ENCODE measurements around the gene OGN.
A peak's percentile ranks its signal among the peaks of the same experiment; 100 is the strongest.

The OGN gene, protein sequence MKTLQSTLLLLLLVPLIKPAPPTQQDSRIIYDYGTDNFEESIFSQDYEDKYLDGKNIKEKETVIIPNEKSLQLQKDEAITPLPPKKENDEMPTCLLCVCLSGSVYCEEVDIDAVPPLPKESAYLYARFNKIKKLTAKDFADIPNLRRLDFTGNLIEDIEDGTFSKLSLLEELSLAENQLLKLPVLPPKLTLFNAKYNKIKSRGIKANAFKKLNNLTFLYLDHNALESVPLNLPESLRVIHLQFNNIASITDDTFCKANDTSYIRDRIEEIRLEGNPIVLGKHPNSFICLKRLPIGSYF

DNA sequence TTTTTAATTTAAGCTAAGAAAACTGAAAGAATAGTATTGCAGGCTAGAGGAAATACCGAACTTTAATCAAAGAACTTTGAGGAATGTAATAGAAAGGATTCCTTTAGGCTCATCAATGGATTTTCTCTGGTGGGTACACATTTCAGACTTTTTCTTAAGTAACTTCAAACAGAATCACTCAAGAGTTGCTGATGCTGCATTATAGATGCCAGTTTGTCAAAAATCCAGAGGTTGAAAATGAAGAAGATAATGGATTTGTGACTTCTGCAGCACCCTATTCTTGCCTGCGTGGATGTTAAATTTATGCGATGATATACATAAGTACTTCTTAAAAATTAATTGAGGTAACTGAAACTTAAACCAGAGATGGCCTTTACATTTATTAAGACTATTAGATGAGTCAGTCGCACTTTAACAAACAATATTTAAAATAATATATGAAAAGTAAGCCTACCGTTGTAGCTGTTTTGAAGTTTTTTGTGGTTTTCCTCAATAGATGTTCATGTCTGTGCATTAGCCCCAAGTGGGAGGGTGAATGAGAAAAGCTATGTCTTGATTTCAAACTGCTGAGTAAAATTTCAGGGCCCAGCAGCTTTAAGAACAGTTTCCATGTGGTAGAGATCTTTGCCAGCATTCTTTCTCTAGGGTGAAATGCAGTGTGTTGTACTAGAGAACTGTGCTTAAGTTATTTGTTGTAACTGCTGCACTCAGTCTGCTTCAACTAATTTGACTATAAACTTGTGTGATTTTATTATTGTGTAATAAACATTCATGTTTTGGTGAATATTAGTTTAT lies at the start of gene OGN:
Gene OGN (minus strand): TSS at position 537 of the 795 bp plus-strand sequence. CDS start 1,171 bp downstream, outside the sequence.
- H3K4me3 ChIP-seq (replicated peaks in 1 of 2; ENCODE audit: low read depth in 2 of 2, low read length in 2 of 2), result no peak within 1 kb of the TSS
- no peak for TF ChIP-seq CTCF (IDR thresholded peaks at IDR 0.05; ENCODE audit: low read depth, low read length)
- peak in 1 of 2 donors; percentile 62 for DNase-seq (ENCODE audit: low read depth in 2 of 2)

DNA sequence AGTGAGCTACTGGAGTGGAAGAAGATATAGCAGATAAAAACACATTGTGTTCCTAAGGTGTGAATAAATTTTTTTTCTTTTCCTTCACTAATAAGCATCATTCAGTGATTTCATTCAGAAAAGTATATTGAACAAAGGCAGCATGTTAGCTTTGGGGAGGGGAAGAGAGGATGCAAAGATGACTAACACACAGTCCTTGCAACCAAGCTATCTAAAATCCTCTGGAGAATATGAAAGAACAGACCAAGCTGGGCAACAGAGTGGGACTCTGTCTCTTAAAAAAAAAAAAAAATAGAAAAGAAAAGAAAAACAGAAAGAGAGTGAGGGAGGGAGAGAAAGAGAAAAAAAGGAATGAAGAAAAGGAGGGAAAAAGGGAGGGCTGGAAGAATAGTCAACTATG lies 42.2 kb upstream of the OGN start:
- no peak for TF ChIP-seq CTCF (IDR thresholded peaks at IDR 0.05; ENCODE audit: low read depth, low read length)
- no peak overlapping the region for H3K4me3 ChIP-seq (replicated peaks in 1 of 2; ENCODE audit: low read depth in 2 of 2, low read length in 2 of 2)
- peak in 1 of 2 donors; percentile 57 for DNase-seq (ENCODE audit: low read depth in 2 of 2)

- no peak for DNase-seq (ENCODE audit: low read depth in 2 of 2)
- TF ChIP-seq CTCF (IDR thresholded peaks at IDR 0.05; ENCODE audit: low read depth, low read length), result no peak
- no peak overlapping the region for H3K4me3 ChIP-seq (replicated peaks in 1 of 2; ENCODE audit: low read depth in 2 of 2, low read length in 2 of 2)
Measured at GRCh38 chr9:92444841-92445240, 40.5 kb upstream of the OGN start.

DNA sequence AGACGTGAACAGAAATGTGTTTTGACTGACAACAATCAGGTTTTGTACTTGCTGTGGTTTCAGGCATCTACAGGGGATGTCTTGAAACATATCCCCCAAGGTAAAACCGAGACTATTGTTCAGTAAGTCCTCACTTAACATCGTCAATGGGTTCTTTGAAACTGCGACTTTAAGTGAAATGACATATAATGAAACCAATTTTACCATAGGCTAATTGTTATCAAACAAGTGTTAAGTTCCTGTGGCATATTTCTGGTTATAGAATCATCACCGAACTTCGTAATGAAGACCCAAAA lies 36.3 kb upstream of the OGN start:
- no peak for TF ChIP-seq CTCF (IDR thresholded peaks at IDR 0.05; ENCODE audit: low read depth, low read length)
- H3K4me3 ChIP-seq (replicated peaks in 1 of 2; ENCODE audit: low read depth in 2 of 2, low read length in 2 of 2), result no peak overlapping the region
- no peak for DNase-seq (ENCODE audit: low read depth in 2 of 2)

GRCh38 chr9:92439921-92440750 lies 35.8 kb upstream of the OGN start:
- DNase-seq (ENCODE audit: low read depth in 2 of 2), result peak; percentile 42 to 89
- H3K4me3 ChIP-seq (replicated peaks in 1 of 2; ENCODE audit: low read depth in 2 of 2, low read length in 2 of 2), result no peak overlapping the region
- TF ChIP-seq CTCF (IDR thresholded peaks at IDR 0.05; ENCODE audit: low read depth, low read length), result no peak

DNA sequence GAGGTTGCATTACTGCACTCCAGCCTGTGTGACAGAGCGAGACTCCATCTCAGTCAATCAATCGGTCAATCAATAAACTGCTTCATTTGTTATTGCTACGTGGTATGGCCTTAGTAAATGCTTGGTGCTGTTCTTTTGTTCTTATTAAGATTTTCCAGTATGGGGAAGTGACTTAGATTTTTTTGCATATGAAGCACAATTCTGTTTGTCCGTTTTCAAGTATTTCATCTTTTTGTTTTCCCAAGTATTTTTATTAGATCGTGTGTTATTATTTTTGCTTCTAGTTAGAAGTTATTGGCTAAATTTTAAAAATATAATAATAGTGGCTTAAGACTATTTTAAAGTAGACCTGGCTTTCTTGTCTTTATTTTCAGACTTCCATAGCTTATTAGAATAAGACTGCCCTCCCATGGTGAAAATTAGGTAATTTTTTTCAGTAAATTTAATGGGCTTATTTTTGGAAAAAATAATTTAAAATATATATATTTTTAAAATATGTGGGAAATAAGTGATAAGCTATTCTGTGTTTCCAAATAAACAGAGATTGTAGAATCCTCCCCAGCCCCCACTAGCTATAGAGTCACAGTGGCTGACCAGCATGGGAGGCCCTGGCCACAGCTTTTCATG lies 34.6 kb upstream of the OGN start:
- no peak overlapping the region for H3K4me3 ChIP-seq (replicated peaks in 1 of 2; ENCODE audit: low read depth in 2 of 2, low read length in 2 of 2)
- TF ChIP-seq CTCF (IDR thresholded peaks at IDR 0.05; ENCODE audit: low read depth, low read length), result peak; percentile 24
- DNase-seq (ENCODE audit: low read depth in 2 of 2), result peak; percentile 61 to 66
